Fibroblast of lung (primary cell): ENCODE measurements around the gene SAFB. TPM values are rescaled to one million over a fixed set of nuclear protein-coding genes. Genes with fewer than 3 reads are reported as not detected.

Experiments used
- DNase-seq, 2 donors: peaks; one replicate each; pipeline versions ENCODE4 v3.0.0 to v3.0.0-alpha.2; 2010; ENCODE audit warnings: low read depth in 2 of 2
- H2AFZ ChIP-seq: 2 replicates; pipeline ENCODE4 v1.5.1; 2012; ENCODE audit warnings: low read length, control low read depth, inconsistent platforms
- H3K27ac ChIP-seq: 2 replicates; pipeline ENCODE4 v1.5.1; 2011; ENCODE audit warnings: low read length, control low read depth; ENCODE audit not compliant: insufficient read depth
- H3K27me3 ChIP-seq: 2 replicates; pipeline ENCODE4 v1.5.1; 2011; ENCODE audit warnings: mild to moderate bottlenecking, low read length; ENCODE audit not compliant: control insufficient read depth, insufficient read depth
- H3K36me3 ChIP-seq: 2 replicates; pipeline ENCODE4 v1.5.1; 2011; ENCODE audit warnings: low read length; ENCODE audit not compliant: control insufficient read depth, insufficient read depth
- H3K4me1 ChIP-seq: 2 replicates; pipeline ENCODE4 v1.5.1; 2011; ENCODE audit warnings: low read length; ENCODE audit not compliant: control insufficient read depth, insufficient read depth; ENCODE audit errors: extremely low read depth
- H3K4me2 ChIP-seq: 2 replicates; pipeline ENCODE4 v1.5.1; 2011; ENCODE audit warnings: low read length, control low read depth; ENCODE audit not compliant: insufficient read depth; ENCODE audit errors: extremely low read depth
- H3K4me3 ChIP-seq, 4 experiments: fragments of 200-600 bp in 1 of 4; sonication (generic) in 1 of 4; replicated peaks in 1 of 4; 2 replicates each; pipeline ENCODE4 v1.5.1; 2011 to 2016; ENCODE audit warnings: low read length in 4 of 4, low read depth in 3 of 4, mild to moderate bottlenecking in 3 of 4, control low read depth in 2 of 4, inconsistent platforms in 1 of 4, mixed read lengths in 1 of 4; ENCODE audit not compliant: insufficient read depth in 1 of 4; ENCODE audit errors: control extremely low read depth in 1 of 4
- H3K79me2 ChIP-seq: 2 replicates; pipeline ENCODE4 v1.5.1; 2012; ENCODE audit warnings: mild to moderate bottlenecking, low read length, inconsistent platforms; ENCODE audit not compliant: control insufficient read depth, insufficient read depth
- H3K9ac ChIP-seq: 2 replicates; pipeline ENCODE4 v1.5.1; 2011; ENCODE audit warnings: mild to moderate bottlenecking, low read length, control low read depth; ENCODE audit not compliant: insufficient read depth
- H3K9me3 ChIP-seq: 2 replicates; pipeline ENCODE4 v1.5.1; 2012; ENCODE audit warnings: low read depth, low read length; ENCODE audit not compliant: control insufficient read depth, insufficient read depth
- H4K20me1 ChIP-seq: 2 replicates; pipeline ENCODE4 v1.5.1; 2011; ENCODE audit warnings: low read length; ENCODE audit not compliant: control insufficient read depth, insufficient read depth; ENCODE audit errors: extremely low read depth
- EZH2 ChIP-seq: IDR thresholded peaks from 2 replicates; pipeline ENCODE4 v1.5.1; 2012; ENCODE audit warnings: low read length, control low read depth, mild to moderate bottlenecking; ENCODE audit errors: missing control alignments
- polyA plus RNA-seq, 2 donors: library from polyadenylated mRNA; depleted of rRNA in 1 of 2; stranded (reverse) in 1 of 2; unstranded in 1 of 2; fragments of >200 nt; gene quantifications; 2 replicates each; pipeline ENCODE4 v1.2.1, GENCODE V29; 2011 to 2012; ENCODE audit warnings: missing spikeins in 1 of 2
- total RNA-seq: library from RNA; depleted of rRNA; stranded (reverse); fragments of >200 nt; gene quantifications from 2 replicates; pipeline ENCODE4 v1.2.1, GENCODE V29; 2014
- TF ChIP-seq, protein P1 (sequence below), 2 donors: IDR thresholded peaks in 1 of 2; conservative IDR thresholded peaks in 1 of 2; 1 replicate in 1 of 2; 2 replicates in 1 of 2; pipeline ENCODE4 v1.5.1; 2011 to 2012; ENCODE audit warnings: low read length in 2 of 2, control low read depth in 1 of 2, inconsistent platforms in 1 of 2, low read depth in 1 of 2, mild to moderate bottlenecking in 1 of 2

The SAFB gene
- total and polyA plus RNA-seq, 2 donors (not counting 1 experiment from before 2014, with no cell fraction given): 28.0 to 51.0 TPM

GRCh38 chr19:5707576-5708575 is 85.0 kb downstream of the SAFB start:
- DNase-seq: no peak
- H4K20me1 ChIP-seq: no peaks in the 10 kb centered on the region
- TF ChIP-seq EZH2: no peak
- H3K27ac ChIP-seq: no peak overlapping the region
- peaks cover 2% of the 10 kb centered on the region for H3K4me1 ChIP-seq
- no peak overlapping the region for H3K9ac ChIP-seq
- H3K4me2 ChIP-seq: no peak overlapping the region
- H3K36me3 ChIP-seq: peaks cover 51% of the 10 kb centered on the region
- H3K27me3 ChIP-seq: no peaks in the 10 kb centered on the region
- no peak overlapping the region for H2AFZ ChIP-seq
- no peaks in the 10 kb centered on the region for H3K79me2 ChIP-seq
- no peak overlapping the region for H3K4me3 ChIP-seq
- H3K9me3 ChIP-seq: no peaks in the 10 kb centered on the region

DNA sequence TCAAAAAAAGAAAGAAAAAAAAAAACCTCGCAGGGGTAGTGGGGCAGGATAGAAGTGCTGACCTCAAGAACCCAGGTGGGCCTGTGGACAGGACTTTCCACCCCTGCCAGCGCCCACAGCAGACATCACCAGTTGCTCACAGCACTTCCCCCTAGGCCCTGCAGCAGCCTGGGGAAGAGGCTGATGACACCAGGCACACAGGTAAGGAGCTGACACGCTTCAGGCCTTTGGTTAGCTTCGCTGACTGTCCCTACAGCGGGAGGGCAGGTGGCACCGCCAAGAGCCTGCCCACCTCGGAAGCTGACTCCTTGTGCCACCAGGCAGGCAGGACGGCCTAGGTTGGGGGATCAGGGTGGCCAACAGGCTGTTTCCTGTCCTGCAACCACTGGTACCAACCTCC is 88.1 kb downstream of the SAFB start:
- no peak for DNase-seq
- Histone ChIP-seq H4K20me1 (no peaks in the 10 kb centered on the region), H3K79me2 (peaks cover 15% of the 10 kb centered on the region), H2AFZ (no peak overlapping the region), H3K36me3 (peaks cover 43% of the 10 kb centered on the region), H3K9ac (no peak overlapping the region), H3K9me3 (no peaks in the 10 kb centered on the region), H3K27me3 (no peaks in the 10 kb centered on the region), H3K4me2 (no peak overlapping the region), H3K27ac (no peak overlapping the region), H3K4me1 (no peaks in the 10 kb centered on the region), H3K4me3 (no peak overlapping the region)
- no peak for TF ChIP-seq EZH2
- TF ChIP-seq, protein P1, sequence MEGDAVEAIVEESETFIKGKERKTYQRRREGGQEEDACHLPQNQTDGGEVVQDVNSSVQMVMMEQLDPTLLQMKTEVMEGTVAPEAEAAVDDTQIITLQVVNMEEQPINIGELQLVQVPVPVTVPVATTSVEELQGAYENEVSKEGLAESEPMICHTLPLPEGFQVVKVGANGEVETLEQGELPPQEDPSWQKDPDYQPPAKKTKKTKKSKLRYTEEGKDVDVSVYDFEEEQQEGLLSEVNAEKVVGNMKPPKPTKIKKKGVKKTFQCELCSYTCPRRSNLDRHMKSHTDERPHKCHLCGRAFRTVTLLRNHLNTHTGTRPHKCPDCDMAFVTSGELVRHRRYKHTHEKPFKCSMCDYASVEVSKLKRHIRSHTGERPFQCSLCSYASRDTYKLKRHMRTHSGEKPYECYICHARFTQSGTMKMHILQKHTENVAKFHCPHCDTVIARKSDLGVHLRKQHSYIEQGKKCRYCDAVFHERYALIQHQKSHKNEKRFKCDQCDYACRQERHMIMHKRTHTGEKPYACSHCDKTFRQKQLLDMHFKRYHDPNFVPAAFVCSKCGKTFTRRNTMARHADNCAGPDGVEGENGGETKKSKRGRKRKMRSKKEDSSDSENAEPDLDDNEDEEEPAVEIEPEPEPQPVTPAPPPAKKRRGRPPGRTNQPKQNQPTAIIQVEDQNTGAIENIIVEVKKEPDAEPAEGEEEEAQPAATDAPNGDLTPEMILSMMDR (conservative IDR thresholded peaks at IDR 0.05 in 1 of 2, IDR thresholded peaks at IDR 0.05 in 1 of 2; ENCODE audit: low read depth in 1 of 2, low read length in 2 of 2): no peak

DNA sequence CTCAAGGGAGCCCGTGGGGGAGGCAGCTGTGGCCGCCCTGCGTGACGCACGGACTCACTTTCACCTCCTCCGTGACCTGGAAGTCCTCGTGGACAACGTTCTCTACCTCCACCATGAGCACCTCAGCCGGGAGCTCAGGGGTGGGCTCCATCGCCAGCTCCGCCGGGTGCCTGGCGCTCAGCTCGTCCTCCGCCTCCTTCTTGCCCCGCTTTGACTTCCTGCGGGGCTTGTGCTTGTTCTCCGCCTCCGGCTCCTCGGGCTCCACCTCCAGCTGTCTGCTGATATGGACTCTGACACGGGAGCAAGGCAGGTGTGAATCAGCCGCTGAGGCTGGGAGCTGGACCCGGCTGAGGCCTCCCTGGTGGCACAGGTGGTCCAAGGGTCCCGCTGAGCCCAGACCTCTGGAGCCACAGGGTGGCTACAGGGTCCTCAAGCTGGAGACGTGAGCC is 88.9 kb downstream of the SAFB start:
- H3K27me3 ChIP-seq: no peaks in the 10 kb centered on the region
- H3K4me2 ChIP-seq: no peak overlapping the region
- no peak overlapping the region for H3K9ac ChIP-seq
- H3K36me3 ChIP-seq: peaks cover 40% of the 10 kb centered on the region
- H3K9me3 ChIP-seq: no peaks in the 10 kb centered on the region
- no peak for DNase-seq
- TF ChIP-seq, protein P1 (conservative IDR thresholded peaks at IDR 0.05 in 1 of 2, IDR thresholded peaks at IDR 0.05 in 1 of 2; ENCODE audit: low read depth in 1 of 2, low read length in 2 of 2): no peak
- TF ChIP-seq EZH2: no peak
- H4K20me1 ChIP-seq: no peaks in the 10 kb centered on the region
- no peak overlapping the region for H3K4me3 ChIP-seq
- peaks cover 20% of the 10 kb centered on the region for H3K79me2 ChIP-seq
- H3K27ac ChIP-seq: no peak overlapping the region
- H2AFZ ChIP-seq: no peak overlapping the region
- H3K4me1 ChIP-seq: no peaks in the 10 kb centered on the region
